Lung (tissue), 12 donors: ENCODE data around the gene SLC7A9. TPM values are rescaled to one million over a fixed set of nuclear protein-coding genes. Genes with fewer than 3 reads are reported as not detected.
"Not testable (repeated sequence)": the region's sequence is repeated elsewhere in the genome, so short reads cannot be mapped to it uniquely, and the experiment has no call there.

Experiments used
- ATAC-seq: fragments of 200-7000 bp; cut with Tn5 transposase; one replicate; pipeline ENCODE4 v1.9.1; 2020; ENCODE audit warnings: moderate number of reproducible peaks; ENCODE audit not compliant: insufficient read depth, low FRiP score
- DNase-seq, 3 donors: peaks; one replicate each; pipeline ENCODE4 v3.0.0-alpha.2; 2013 to 2017
- H3K27ac ChIP-seq, 2 donors: one replicate each; pipeline ENCODE4 v1.5.1; 2013; ENCODE audit warnings: mild to moderate bottlenecking in 2 of 2, moderate library complexity in 2 of 2, control low read depth in 1 of 2, inconsistent platforms in 1 of 2, low read depth in 1 of 2, low read length in 1 of 2
- H3K27me3 ChIP-seq, 3 donors: one replicate each; pipeline ENCODE4 v1.5.1; 2013; ENCODE audit warnings: low read length in 2 of 3; ENCODE audit not compliant: control insufficient read depth in 3 of 3, insufficient read depth in 3 of 3
- H3K36me3 ChIP-seq, 4 donors: one replicate each; pipeline ENCODE4 v1.5.1; 2013; ENCODE audit warnings: low read length in 4 of 4, mild to moderate bottlenecking in 1 of 4, moderate library complexity in 1 of 4; ENCODE audit not compliant: control insufficient read depth in 4 of 4, insufficient read depth in 4 of 4
- H3K4me1 ChIP-seq, 5 donors: one replicate each; pipeline ENCODE4 v1.5.1; 2013; ENCODE audit warnings: low read length in 5 of 5, mild to moderate bottlenecking in 2 of 5, moderate library complexity in 1 of 5; ENCODE audit not compliant: control insufficient read depth in 5 of 5, insufficient read depth in 5 of 5
- H3K4me3 ChIP-seq: one replicate; pipeline ENCODE4 v1.5.1; 2013; ENCODE audit warnings: mild to moderate bottlenecking, control low read depth, moderate library complexity
- H3K9ac ChIP-seq, 2 donors: one replicate each; pipeline ENCODE4 v1.5.1; 2013; ENCODE audit warnings: low read length in 2 of 2, control low read depth in 1 of 2; ENCODE audit not compliant: insufficient read depth in 1 of 2
- H3K9me3 ChIP-seq, 4 donors: one replicate each; pipeline ENCODE4 v1.5.1; 2013; ENCODE audit warnings: low read length in 3 of 4, mild to moderate bottlenecking in 1 of 4, moderate library complexity in 1 of 4; ENCODE audit not compliant: control insufficient read depth in 4 of 4, insufficient read depth in 3 of 4
- CTCF ChIP-seq: IDR thresholded peaks from 2 replicates; pipeline ENCODE4 v1.5.1; 2012; ENCODE audit warnings: mild to moderate bottlenecking; ENCODE audit errors: control extremely low read depth, extremely low read depth
- WGBS, 2 donors: extraction: QIAGEN DNeasy Blood & Tissue Kit; methylation state at CpG; one replicate each; pipeline ENCODE4 v1.1.7; 2013; 5-methylcytosine and 5-hydroxymethylcytosine counted together
- polyA plus RNA-seq, 2 donors: library from polyadenylated mRNA; stranded (reverse); fragments of 200-250 nt; gene quantifications; one replicate each; pipeline ENCODE4 v1.2.1, GENCODE V29; 2013
- total RNA-seq, 2 donors: library from RNA; depleted of rRNA in 1 of 2; stranded (reverse); fragments of >200 nt in 1 of 2; gene quantifications; one replicate each; pipeline ENCODE4 v1.2.1, GENCODE V29; 2014 to 2021
- donor health status: control.
- donor health status: control.
- donor health status: Bipolar disorder and iron deficiency.
- donor health status: healthy.
- donor health status: DM: yes; HTN: yes; CAD: no.

Gene SLC7A9
- total and polyA plus RNA-seq, 4 donors: 0.06 to 0.37 (median 0.28) TPM

DNA sequence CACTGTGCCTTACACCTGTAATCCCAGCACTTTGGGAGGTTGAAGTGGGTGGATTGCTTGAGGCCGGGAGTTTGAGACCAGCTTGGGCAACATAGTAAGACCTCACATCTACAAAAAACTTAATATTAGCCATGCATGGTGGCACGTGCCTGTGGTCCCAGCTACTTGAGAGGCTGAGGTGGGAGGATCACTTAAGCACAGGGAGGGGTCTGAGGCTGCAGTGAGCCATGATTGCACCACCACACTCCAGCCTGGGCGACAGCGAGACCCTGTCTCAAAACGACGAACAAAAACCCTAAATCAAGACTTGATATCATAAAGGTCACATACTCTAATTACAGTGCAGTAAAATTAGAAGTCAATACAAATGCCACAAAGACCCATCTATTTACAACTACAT lies 17.4 kb downstream of the SLC7A9 start:
- ATAC-seq: no peak
- H3K27ac ChIP-seq: no peak overlapping the region
- no peak overlapping the region for H3K4me3 ChIP-seq
- 91 to 93% methylated on average over 6 of the region's 6 CpGs for WGBS, 2 donors
- no peak for DNase-seq
- H3K27me3 ChIP-seq: no peaks in the 10 kb centered on the region
- no peak overlapping the region for H3K9ac ChIP-seq
- no peak for TF ChIP-seq CTCF
- no peaks in the 10 kb centered on the region for H3K36me3 ChIP-seq
- no peaks in the 10 kb centered on the region for H3K9me3 ChIP-seq
- no peaks in the 10 kb centered on the region for H3K4me1 ChIP-seq

DNA sequence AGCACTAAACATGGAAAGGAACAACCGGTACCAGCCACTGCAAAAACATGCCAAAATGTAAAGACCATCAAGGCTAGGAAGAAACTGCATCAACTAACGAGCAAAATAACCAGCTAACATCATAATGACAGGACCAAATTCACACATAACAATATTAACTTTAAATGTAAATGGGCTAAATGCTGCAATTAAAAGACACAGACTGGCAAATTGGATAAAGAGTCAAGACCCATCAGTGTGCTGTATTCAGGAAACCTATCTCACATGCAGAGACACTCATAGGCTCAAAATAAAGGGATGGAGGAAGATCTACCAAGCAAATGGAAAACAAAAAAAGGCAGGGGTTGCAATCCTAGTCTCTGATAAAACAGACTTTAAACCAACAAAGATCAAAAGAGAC lies 21.5 kb downstream of the SLC7A9 start:
- not testable (repeated sequence) for H3K4me3 ChIP-seq, DNase-seq
- 20% methylated on average over 1 of the region's 2 CpGs; no CpG with 5 or more reads in 1 of the 2 donors for WGBS, 2 donors

DNA sequence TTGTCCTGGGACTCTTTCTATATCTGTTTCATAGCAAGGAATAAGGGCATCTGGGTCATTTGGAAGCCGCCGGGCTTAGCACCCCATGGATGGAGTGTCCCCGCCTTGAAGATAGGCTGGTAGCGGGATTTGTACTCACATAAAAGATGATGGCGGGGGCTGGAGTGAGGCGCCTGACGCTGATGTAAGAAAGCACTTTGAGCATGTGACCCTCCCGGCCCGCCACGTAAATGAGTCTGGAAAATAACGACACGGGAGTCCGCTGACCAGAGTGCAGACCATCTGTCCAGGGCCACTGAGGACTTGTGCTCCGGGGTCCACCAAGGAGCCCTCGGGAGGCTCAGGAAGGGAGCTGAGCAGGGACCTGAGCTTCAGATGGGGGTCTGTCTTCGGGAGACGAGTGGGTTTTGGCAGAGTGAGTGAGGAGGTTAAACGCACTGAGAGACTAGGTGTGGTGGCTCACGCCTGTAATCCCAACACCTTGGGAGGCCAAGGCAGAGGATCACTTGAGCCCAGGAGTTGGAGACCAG lies 25.8 kb downstream of the SLC7A9 start:
- Histone ChIP-seq H3K4me3 (no peak overlapping the region), H3K27me3 (no peaks in the 10 kb centered on the region), H3K9me3 (peaks cover 0 to 7% (median 2%) of the 10 kb centered on the region in 4 donors), H3K36me3 (no peaks in the 10 kb centered on the region), H3K27ac (no peak overlapping the region), H3K4me1 (no peaks in the 10 kb centered on the region), H3K9ac (no peak overlapping the region)
- DNase-seq (no peak), ATAC-seq (no peak)
- 94 to 96% methylated on average over 19 of the region's 19 CpGs for WGBS, 2 donors
- no peak for TF ChIP-seq CTCF

More for the DNA sequence above, 21.5 kb downstream of the SLC7A9 start:
- not testable (repeated sequence) for H3K9me3 ChIP-seq, H3K27me3 ChIP-seq, H3K9ac ChIP-seq, H3K27ac ChIP-seq, H3K36me3 ChIP-seq, ATAC-seq, H3K4me1 ChIP-seq

DNA sequence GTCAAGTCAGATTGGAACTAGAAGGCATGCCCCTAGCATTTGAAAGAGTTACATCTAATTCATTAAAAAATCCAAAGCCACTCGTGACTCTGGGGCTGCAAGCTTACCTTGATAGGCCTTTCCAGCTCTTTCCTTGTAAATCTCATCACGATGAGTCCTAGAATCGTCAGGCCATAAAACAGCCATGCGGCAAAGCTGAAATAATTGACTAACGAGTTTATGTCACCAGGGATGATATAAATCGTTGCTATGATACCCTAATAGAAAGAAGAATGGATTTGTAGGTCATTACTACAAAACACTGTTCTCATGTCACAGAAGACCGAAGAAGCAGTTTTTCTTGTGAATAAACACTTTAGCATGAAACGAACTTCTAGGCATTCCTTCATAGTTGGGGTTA lies 27.5 kb downstream of the SLC7A9 start:
- H3K36me3 ChIP-seq: no peaks in the 10 kb centered on the region
- WGBS, 2 donors: 91 to 92% methylated on average over 8 of the region's 8 CpGs
- no peaks in the 10 kb centered on the region for H3K4me1 ChIP-seq
- peaks cover 0 to 7% (median 2%) of the 10 kb centered on the region in 4 donors for H3K9me3 ChIP-seq
- no peak overlapping the region for H3K9ac ChIP-seq
- H3K27me3 ChIP-seq: no peaks in the 10 kb centered on the region
- H3K4me3 ChIP-seq: no peak overlapping the region
- ATAC-seq: no peak
- DNase-seq: no peak
- TF ChIP-seq CTCF: no peak
- no peak overlapping the region for H3K27ac ChIP-seq
